Panc1 (cell line): Measurements from ENCODE around the gene RING1. TPM values are rescaled to one million over a fixed set of nuclear protein-coding genes. Genes with fewer than 3 reads are reported as not detected.

Experiments used
- ATAC-seq: fragments of 200-7000 bp; cut with Tn5 transposase; 2 replicates; pipeline ENCODE4 v1.9.1; 2020; ENCODE audit warnings: mild to moderate bottlenecking, moderate library complexity
- BruUV-seq: library from RNA; stranded (reverse); fragments of 400-500 nt; replicated peaks from 2 replicates; lab custom pipeline; 2021; lab: Mats Ljungman, UMichigan
- CTCF ChIA-PET: fragments of 300-600 bp; sonication (Branson Sonifier 250); formaldehyde crosslinking; loops from one replicate; lab custom pipeline; 2022; ENCODE audit warnings: antibody characterized with exemption; lab: Charles Lee
- POLR2A ChIA-PET: fragments of 300-600 bp; sonication (Branson Sonifier 250); formaldehyde crosslinking; loops from one replicate; lab custom pipeline; 2022; ENCODE audit warnings: antibody characterized with exemption; lab: Charles Lee
- DNase-seq: peaks from one replicate; pipeline ENCODE4 v3.0.0-alpha.2; 2010; ENCODE audit warnings: low read depth, low spot score
- H3K27ac ChIP-seq: 2 replicates; pipeline ENCODE4 v1.5.1; 2011; ENCODE audit warnings: mild to moderate bottlenecking, low read length, inconsistent platforms
- H3K27me3 ChIP-seq: fragments of 200-500 bp; sonication (Bioruptor generic); 2 replicates; pipeline ENCODE4 v1.6.0; 2014; ENCODE audit warnings: low read length, inconsistent platforms; ENCODE audit not compliant: control insufficient read depth, insufficient read depth
- H3K36me3 ChIP-seq: fragments of 200-500 bp; sonication (Bioruptor generic); 2 replicates; pipeline ENCODE4 v1.5.1; 2014; ENCODE audit warnings: inconsistent platforms, mild to moderate bottlenecking, low read length, moderate library complexity; ENCODE audit not compliant: control insufficient read depth, insufficient read depth
- H3K4me1 ChIP-seq: 2 replicates; pipeline ENCODE4 v1.5.1; 2011; ENCODE audit warnings: inconsistent platforms, mild to moderate bottlenecking, low read length, moderate library complexity; ENCODE audit not compliant: control insufficient read depth, insufficient read depth
- H3K4me3 ChIP-seq, 2 experiments: 2 replicates each; pipeline ENCODE4 v1.5.1; 2011 to 2012; ENCODE audit warnings: low read depth in 2 of 2, low read length in 2 of 2, mild to moderate bottlenecking in 2 of 2, inconsistent platforms in 1 of 2, moderate library complexity in 1 of 2
- H3K9me3 ChIP-seq: fragments of 200-500 bp; sonication (Bioruptor generic); 2 replicates; pipeline ENCODE4 v1.5.1; 2014; ENCODE audit warnings: low read depth, mild to moderate bottlenecking, inconsistent platforms, low read length, moderate library complexity; ENCODE audit not compliant: control insufficient read depth, insufficient read depth
- CTCF ChIP-seq: fragments of 450-650 bp; IDR thresholded peaks from 2 replicates; pipeline ENCODE4 v1.5.1; 2017; ENCODE audit warnings: mild to moderate bottlenecking
- POLR2AphosphoS5 ChIP-seq: IDR thresholded peaks from 2 replicates; pipeline ENCODE4 v1.6.1; 2012; ENCODE audit warnings: mild to moderate bottlenecking, low read depth, low read length, moderate library complexity
- REST ChIP-seq, 2 experiments: IDR thresholded peaks; 2 replicates each; pipeline ENCODE4 v1.6.1; 2011 to 2012; ENCODE audit warnings: low read depth in 2 of 2, control low read depth in 1 of 2, low read length in 1 of 2, mild to moderate bottlenecking in 1 of 2, moderate library complexity in 1 of 2; ENCODE audit not compliant: insufficient read depth in 1 of 2
- SIN3A ChIP-seq: IDR thresholded peaks from 2 replicates; pipeline ENCODE4 v1.6.1; 2012; ENCODE audit warnings: low read depth, mild to moderate bottlenecking, low read length, moderate library complexity, borderline replicate concordance; ENCODE audit not compliant: insufficient read depth
- TCF7L2 ChIP-seq: IDR thresholded peaks from 2 replicates; pipeline ENCODE4 v1.6.1; 2011; ENCODE audit warnings: mild to moderate bottlenecking, low read depth, low read length, inconsistent platforms
- in situ Hi-C: cut with HindIII; loops from 2 replicates; pipeline ENCODE4 v1.10.0; 2016; ENCODE audit warnings: low sequenced_read_pairs, low pct_unique_long_range_greater_than_20kb
- intact Hi-C: fragments of 100-400 bp; cut with micrococcal nuclease; formaldehyde crosslinking; loops from one replicate; pipeline ENCODE4 v1.10.0; 2022; ENCODE audit not compliant: unreplicated experiment
- total RNA-seq: library from RNA; stranded (reverse); gene quantifications from one replicate; pipeline ENCODE4 v1.2.1, GENCODE V29; 2021; ENCODE audit not compliant: unreplicated experiment

Gene RING1
- total RNA-seq, 1 experiment from 2014 or later, result 33.7 TPM

- ATAC-seq, result no peak
- POLR2A ChIA-PET, result interaction anchor here (0.6 kb wide), 1 partner anchor 25 kb away, joined by 3 read pairs; no protein-coding TSS in a partner anchor
- intact Hi-C loops, result loop anchor here (10.0 kb wide), 2 partner anchors 49 to 159 kb away; no protein-coding TSS in a partner anchor
Observed at GRCh38 chr6:33173535-33174180, 34.6 kb upstream of the RING1 start.

GRCh38 chr6:33174784-33175183 is 33.5 kb upstream of the RING1 start:
- no peaks in the 10 kb centered on the region for H3K27me3 ChIP-seq
- no peak for DNase-seq
- intact Hi-C loops, result loop anchor here (10.0 kb wide), 2 partner anchors 50 to 160 kb away; no protein-coding TSS in a partner anchor
- no peak for ATAC-seq
- H3K9me3 ChIP-seq, result no peaks in the 10 kb centered on the region
- peaks cover 6% of the 10 kb centered on the region for H3K4me1 ChIP-seq
- POLR2A ChIA-PET, result no interaction called here
- no TSS peak for BruUV-seq
- no peaks in the 10 kb centered on the region for H3K36me3 ChIP-seq
- H3K4me3 ChIP-seq, result no peak overlapping the region
- H3K27ac ChIP-seq, result no peak overlapping the region
- no peak for TF ChIP-seq SIN3A
- TF ChIP-seq POLR2AphosphoS5, result no peak
- no peak for TF ChIP-seq TCF7L2
- TF ChIP-seq REST (IDR thresholded peaks at IDR 0.05; ENCODE audit: insufficient read depth in 1 of 2, low read depth in 2 of 2, low read length in 1 of 2), result no peak
- in situ Hi-C loops, result no loop called here
- CTCF ChIA-PET, result interaction anchor here (0.6 to 0.7 kb wide), 3 partner anchors 23 to 204 kb away, joined by 3 to 6 read pairs (median 6); no protein-coding TSS in a partner anchor

More at GRCh38 chr6:33173535-33174180, 34.6 kb upstream of the RING1 start:
- BruUV-seq, result no TSS peak
- H3K36me3 ChIP-seq, result no peaks in the 10 kb centered on the region
- in situ Hi-C loops, result no loop called here
- CTCF ChIA-PET, result interaction anchor here (0.6 to 0.8 kb wide), 6 partner anchors 24 to 279 kb away, joined by 3 to 6 read pairs (median 4); no protein-coding TSS in a partner anchor
- TF ChIP-seq REST (IDR thresholded peaks at IDR 0.05; ENCODE audit: insufficient read depth in 1 of 2, low read depth in 2 of 2, low read length in 1 of 2) (no peak), POLR2AphosphoS5 (no peak), TCF7L2 (no peak), CTCF (no peak), SIN3A (no peak)
- H3K4me1 ChIP-seq, result peaks cover 6% of the 10 kb centered on the region
- H3K27me3 ChIP-seq, result no peaks in the 10 kb centered on the region
- no peak overlapping the region for H3K4me3 ChIP-seq
- DNase-seq, result no peak
- H3K9me3 ChIP-seq, result no peaks in the 10 kb centered on the region
- no peak overlapping the region for H3K27ac ChIP-seq
